Right forelimb (tissue), 1 donor: ENCODE results near the gene DMXL2.

ENCODE experiments used
- DNase-seq: peaks from one replicate; pipeline ENCODE4 v3.0.0-alpha.2; 2018

DMXL2 gene

GRCh38 chr15:51403946-51404695 is 218.4 kb downstream of the DMXL2 start:
- DNase-seq, result no peak

- no peak for DNase-seq
Observed at GRCh38 chr15:51403072-51403878, 219.3 kb downstream of the DMXL2 start.

- DNase-seq, result no peak
Observed at GRCh38 chr15:51401872-51402517, 220.6 kb downstream of the DMXL2 start.

- DNase-seq, result no peak
Observed at GRCh38 chr15:51401051-51401780, 221.4 kb downstream of the DMXL2 start.

GRCh38 chr15:51398626-51399025 is 223.9 kb downstream of the DMXL2 start:
- no peak for DNase-seq
